Measurements from ENCODE around the gene TGOLN2.

DNA sequence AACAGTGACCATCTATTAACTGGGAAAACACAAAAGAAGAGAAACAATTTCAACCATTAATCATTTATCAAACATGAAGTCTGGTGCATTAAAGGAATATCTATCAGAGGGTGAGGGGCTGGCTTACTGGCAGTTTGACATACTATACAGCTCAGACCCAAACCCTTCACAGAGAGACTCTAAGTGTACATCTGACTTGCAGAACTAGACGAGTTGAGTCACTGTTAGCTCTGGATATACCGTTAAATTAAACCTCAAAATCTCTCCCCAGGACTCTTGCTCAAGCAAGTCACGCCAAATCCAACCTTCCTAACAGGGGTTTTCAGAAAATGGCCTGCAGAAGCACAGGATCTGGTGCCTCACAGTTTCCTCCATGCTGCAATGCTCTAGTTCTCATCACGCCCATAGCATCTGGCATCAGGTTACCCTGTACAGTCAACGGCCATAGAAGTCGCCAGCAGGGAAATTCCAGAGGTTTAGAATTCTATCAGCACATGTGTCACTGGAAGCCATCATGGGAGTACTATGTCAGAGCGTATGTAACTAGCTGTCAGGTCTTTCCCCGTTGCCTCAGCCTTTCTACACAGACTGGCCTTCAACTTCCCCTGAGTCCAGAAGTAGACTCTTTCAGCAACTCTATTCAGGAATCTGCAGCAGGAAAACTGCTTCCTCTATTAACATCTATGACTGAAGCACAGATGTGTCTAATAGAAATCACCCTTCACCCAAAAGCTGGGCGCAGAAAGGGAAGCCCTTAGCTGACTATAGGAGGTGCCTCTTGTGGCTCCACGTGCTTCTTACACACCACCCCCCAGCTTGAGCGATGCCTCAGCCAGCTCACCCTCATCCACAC, 9.3 kb downstream of the TGOLN2 start:
- TF ChIP-seq, protein P1, sequence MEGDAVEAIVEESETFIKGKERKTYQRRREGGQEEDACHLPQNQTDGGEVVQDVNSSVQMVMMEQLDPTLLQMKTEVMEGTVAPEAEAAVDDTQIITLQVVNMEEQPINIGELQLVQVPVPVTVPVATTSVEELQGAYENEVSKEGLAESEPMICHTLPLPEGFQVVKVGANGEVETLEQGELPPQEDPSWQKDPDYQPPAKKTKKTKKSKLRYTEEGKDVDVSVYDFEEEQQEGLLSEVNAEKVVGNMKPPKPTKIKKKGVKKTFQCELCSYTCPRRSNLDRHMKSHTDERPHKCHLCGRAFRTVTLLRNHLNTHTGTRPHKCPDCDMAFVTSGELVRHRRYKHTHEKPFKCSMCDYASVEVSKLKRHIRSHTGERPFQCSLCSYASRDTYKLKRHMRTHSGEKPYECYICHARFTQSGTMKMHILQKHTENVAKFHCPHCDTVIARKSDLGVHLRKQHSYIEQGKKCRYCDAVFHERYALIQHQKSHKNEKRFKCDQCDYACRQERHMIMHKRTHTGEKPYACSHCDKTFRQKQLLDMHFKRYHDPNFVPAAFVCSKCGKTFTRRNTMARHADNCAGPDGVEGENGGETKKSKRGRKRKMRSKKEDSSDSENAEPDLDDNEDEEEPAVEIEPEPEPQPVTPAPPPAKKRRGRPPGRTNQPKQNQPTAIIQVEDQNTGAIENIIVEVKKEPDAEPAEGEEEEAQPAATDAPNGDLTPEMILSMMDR (IDR thresholded peaks at IDR 0.05), result no peak
- no peak for TF ChIP-seq POLR2A (IDR thresholded peaks at IDR 0.05)

Data from body of pancreas (tissue), 4 donors.